CD4-positive, alpha-beta T cell (primary cell): ENCODE data around the gene ECT2L. TPM values are rescaled to one million over a fixed set of nuclear protein-coding genes. Genes with fewer than 3 reads are reported as not detected.

Experiments
- ATAC-seq: fragments of 200-7000 bp; cut with Tn5 transposase; one replicate; pipeline ENCODE4 v1.10.0; 2022; ENCODE audit warnings: mild to moderate bottlenecking; ENCODE audit not compliant: poor library complexity
- CTCF ChIA-PET: fragments of 350-600 bp; sonication (Branson Sonifier 250); formaldehyde crosslinking; loops from one replicate; lab custom pipeline; 2021; ENCODE audit warnings: antibody characterized with exemption, inconsistent platforms; lab: Charles Lee
- POLR2A ChIA-PET: fragments of 350-600 bp; sonication (Branson Sonifier 250); formaldehyde crosslinking; loops from one replicate; lab custom pipeline; 2021; ENCODE audit warnings: antibody characterized with exemption, inconsistent platforms; lab: Charles Lee
- DNase-seq, 14 experiments: peaks; one replicate each; pipeline ENCODE4 v3.0.0-alpha.2; 2013 to 2020; ENCODE audit warnings: mixed read lengths in 2 of 14
- H3K27ac ChIP-seq, 2 donors: one replicate each; pipeline versions ENCODE4 v1.5.1 to v1.7.0; 2013; ENCODE audit warnings: low read length in 2 of 2, low read depth in 1 of 2, mild to moderate bottlenecking in 1 of 2
- H3K27me3 ChIP-seq, 2 experiments: 1 replicate in 1 of 2; 2 replicates in 1 of 2; pipeline versions ENCODE4 v1.6.1 to v1.7.0; 2013; ENCODE audit warnings: low read length in 2 of 2, control low read depth in 1 of 2, mild to moderate bottlenecking in 1 of 2, moderate library complexity in 1 of 2; ENCODE audit not compliant: insufficient read depth in 2 of 2, control insufficient read depth in 1 of 2
- H3K36me3 ChIP-seq: one replicate; pipeline ENCODE4 v1.6.1; 2013; ENCODE audit warnings: low read length, control low read depth; ENCODE audit not compliant: insufficient read depth
- H3K4me1 ChIP-seq: one replicate; pipeline ENCODE4 v1.6.1; 2013; ENCODE audit warnings: low read length, control low read depth; ENCODE audit not compliant: insufficient read depth
- H3K4me3 ChIP-seq: one replicate; pipeline ENCODE4 v1.5.1; 2013; ENCODE audit warnings: mild to moderate bottlenecking, low read length, moderate library complexity
- H3K9me3 ChIP-seq, 2 experiments: 1 replicate in 1 of 2; 2 replicates in 1 of 2; pipeline versions ENCODE4 v1.6.1 to v1.7.0; 2013; ENCODE audit warnings: low read length in 2 of 2, mild to moderate bottlenecking in 2 of 2, control low read depth in 1 of 2, moderate library complexity in 1 of 2; ENCODE audit not compliant: control insufficient read depth in 1 of 2, insufficient read depth in 1 of 2
- H3K27ac Mint-ChIP-seq: one replicate; pipeline ENCODE4 v1.8.0; 2020; ENCODE audit warnings: mixed read lengths
- H3K27me3 Mint-ChIP-seq: one replicate; pipeline ENCODE4 v1.8.0; 2021; ENCODE audit warnings: mixed read lengths
- H3K36me3 Mint-ChIP-seq: one replicate; pipeline ENCODE4 v1.8.0; 2021; ENCODE audit warnings: low read depth, mixed read lengths
- H3K4me1 Mint-ChIP-seq: one replicate; pipeline ENCODE4 v1.8.0; 2021; ENCODE audit warnings: low read depth, mixed read lengths
- H3K4me3 Mint-ChIP-seq: one replicate; pipeline ENCODE4 v1.8.0; 2020; ENCODE audit warnings: mild to moderate bottlenecking, mixed read lengths
- H3K9me3 Mint-ChIP-seq: one replicate; pipeline ENCODE4 v1.8.0; 2020; ENCODE audit warnings: mixed read lengths
- intact Hi-C, 2 experiments: fragments of 100-400 bp; cut with DNase I in 1 of 2; cut with micrococcal nuclease in 1 of 2; formaldehyde crosslinking; loops; one replicate each; pipeline versions ENCODE4 v1.15.1 to v1.9.0; 2023 to 2025; cut with DNase I, micrococcal nuclease
- total RNA-seq, 174 experiments: library from RNA in 2 of 174; stranded (reverse) in 2 of 174; gene quantifications; one replicate each; pipeline ENCODE4 v1.2.3 and lab custom pipeline; 2021 to 2026
- TF ChIP-seq, protein P1 (sequence below): fragments of 200-600 bp; IDR thresholded peaks from one replicate; pipeline ENCODE4 v1.8.0; 2022; ENCODE audit warnings: antibody characterized with exemption, mild to moderate bottlenecking

ECT2L gene
- total RNA-seq, 2 experiments from 2014 or later: not detected

DNA sequence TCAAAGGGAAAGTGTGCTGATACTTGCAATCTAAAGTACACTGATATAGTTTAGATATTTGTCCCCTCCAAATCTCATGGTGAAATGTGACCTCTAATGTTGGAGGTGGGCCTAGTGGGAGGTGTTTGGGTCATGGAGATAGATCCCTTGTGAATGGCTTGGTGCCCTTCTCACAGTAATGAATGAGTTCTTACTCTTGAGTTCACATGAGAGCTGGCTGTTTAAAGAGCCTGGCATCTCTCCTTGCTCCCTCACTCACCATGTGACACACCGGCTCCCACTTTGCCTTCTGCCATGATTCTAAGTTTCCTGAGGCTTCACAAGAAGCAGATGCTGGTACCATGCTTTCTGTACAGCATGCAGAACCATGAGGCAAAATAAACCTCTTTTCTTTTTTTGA is 114.1 kb downstream of the ECT2L start:
- Mint-ChIP-seq H3K9me3 (no peaks in the 10 kb centered on the region), H3K36me3 (peaks cover 94% of the 10 kb centered on the region), H3K4me3 (no peak overlapping the region), H3K27me3 (no peaks in the 10 kb centered on the region), H3K27ac (no peak overlapping the region), H3K4me1 (no peaks in the 10 kb centered on the region)
- Histone ChIP-seq H3K9me3 (no peaks in the 10 kb centered on the region), H3K4me3 (no peak overlapping the region), H3K27me3 (no peaks in the 10 kb centered on the region), H3K36me3 (peaks cover 86% of the 10 kb centered on the region), H3K4me1 (no peaks in the 10 kb centered on the region), H3K27ac (no peak overlapping the region)
- DNase-seq (no peak), ATAC-seq (no peak)
- ChIA-PET CTCF (no interaction called here), POLR2A (no interaction called here)
- TF ChIP-seq, protein P1, sequence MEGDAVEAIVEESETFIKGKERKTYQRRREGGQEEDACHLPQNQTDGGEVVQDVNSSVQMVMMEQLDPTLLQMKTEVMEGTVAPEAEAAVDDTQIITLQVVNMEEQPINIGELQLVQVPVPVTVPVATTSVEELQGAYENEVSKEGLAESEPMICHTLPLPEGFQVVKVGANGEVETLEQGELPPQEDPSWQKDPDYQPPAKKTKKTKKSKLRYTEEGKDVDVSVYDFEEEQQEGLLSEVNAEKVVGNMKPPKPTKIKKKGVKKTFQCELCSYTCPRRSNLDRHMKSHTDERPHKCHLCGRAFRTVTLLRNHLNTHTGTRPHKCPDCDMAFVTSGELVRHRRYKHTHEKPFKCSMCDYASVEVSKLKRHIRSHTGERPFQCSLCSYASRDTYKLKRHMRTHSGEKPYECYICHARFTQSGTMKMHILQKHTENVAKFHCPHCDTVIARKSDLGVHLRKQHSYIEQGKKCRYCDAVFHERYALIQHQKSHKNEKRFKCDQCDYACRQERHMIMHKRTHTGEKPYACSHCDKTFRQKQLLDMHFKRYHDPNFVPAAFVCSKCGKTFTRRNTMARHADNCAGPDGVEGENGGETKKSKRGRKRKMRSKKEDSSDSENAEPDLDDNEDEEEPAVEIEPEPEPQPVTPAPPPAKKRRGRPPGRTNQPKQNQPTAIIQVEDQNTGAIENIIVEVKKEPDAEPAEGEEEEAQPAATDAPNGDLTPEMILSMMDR: no peak
- intact Hi-C loops: no loop called here

DNA sequence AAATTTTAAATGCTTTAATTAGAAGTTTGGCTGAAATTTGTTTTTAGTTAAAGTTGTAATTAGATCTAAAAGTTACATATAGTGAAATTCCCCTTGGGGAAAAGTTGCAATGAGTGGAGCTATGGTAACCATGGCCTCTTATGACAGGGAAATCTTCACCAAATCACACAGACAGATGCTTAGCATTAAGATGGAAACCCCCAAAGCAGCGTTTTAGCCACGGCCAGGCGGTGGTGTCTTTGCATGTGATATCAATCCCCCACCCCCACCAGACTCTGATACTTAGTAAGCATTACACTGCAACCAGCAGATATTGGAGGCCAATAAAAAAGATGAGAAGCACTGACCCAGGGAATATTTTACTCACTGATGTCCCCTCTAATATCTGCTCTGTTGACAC is 116.4 kb downstream of the ECT2L start:
- DNase-seq (no peak), ATAC-seq (no peak)
- Histone ChIP-seq H3K27ac (no peak overlapping the region), H3K4me1 (no peaks in the 10 kb centered on the region), H3K4me3 (no peak overlapping the region), H3K9me3 (no peaks in the 10 kb centered on the region), H3K27me3 (no peaks in the 10 kb centered on the region), H3K36me3 (peaks cover 86% of the 10 kb centered on the region)
- Mint-ChIP-seq H3K27ac (no peak overlapping the region), H3K4me3 (no peak overlapping the region), H3K36me3 (peaks cover 96% of the 10 kb centered on the region), H3K27me3 (no peaks in the 10 kb centered on the region), H3K9me3 (no peaks in the 10 kb centered on the region), H3K4me1 (no peaks in the 10 kb centered on the region)
- TF ChIP-seq, protein P1: no peak
- intact Hi-C loops: no loop called here
- ChIA-PET POLR2A (no interaction called here), CTCF (no interaction called here)

DNA sequence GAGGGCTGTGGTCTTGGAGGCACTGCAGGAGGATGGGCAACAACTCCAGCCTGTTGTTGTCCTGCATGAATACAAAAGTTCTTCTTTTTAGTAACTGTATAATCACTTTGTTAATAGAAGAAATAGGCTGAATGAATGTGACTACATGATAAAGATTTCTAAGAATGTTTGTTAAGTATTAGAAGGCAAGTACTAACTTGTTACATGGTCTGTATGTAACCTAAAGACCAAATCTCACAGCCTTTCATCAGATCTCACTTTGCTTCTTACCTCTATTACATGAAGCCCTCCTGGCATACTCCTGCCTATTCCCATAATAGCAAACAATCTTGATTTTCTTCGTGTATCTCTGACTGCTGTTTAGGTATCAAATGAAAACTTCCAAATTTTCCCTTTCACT is 118.8 kb downstream of the ECT2L start:
- CTCF ChIA-PET: no interaction called here
- intact Hi-C loops: no loop called here
- Histone ChIP-seq H3K9me3 (no peaks in the 10 kb centered on the region), H3K36me3 (peaks cover 87% of the 10 kb centered on the region), H3K4me3 (no peak overlapping the region), H3K27ac (no peak overlapping the region), H3K27me3 (no peaks in the 10 kb centered on the region), H3K4me1 (no peaks in the 10 kb centered on the region)
- no peaks in the 10 kb centered on the region for H3K27me3 Mint-ChIP-seq
- POLR2A ChIA-PET: no interaction called here
- no peaks in the 10 kb centered on the region for H3K9me3 Mint-ChIP-seq
- ATAC-seq: no peak
- TF ChIP-seq, protein P1: no peak
- H3K4me1 Mint-ChIP-seq: no peaks in the 10 kb centered on the region
- H3K4me3 Mint-ChIP-seq: no peak overlapping the region
- H3K27ac Mint-ChIP-seq: no peak overlapping the region
- peaks cover 87% of the 10 kb centered on the region for H3K36me3 Mint-ChIP-seq
- DNase-seq: no peak
